Suprapubic skin (tissue), 4 donors: Measurements from ENCODE around the gene TMEM132D. TPM values are rescaled to one million over a fixed set of nuclear protein-coding genes. Genes with fewer than 3 reads are reported as not detected.

Experiments
- DNase-seq, 2 donors: peaks; one replicate each; pipeline ENCODE4 v3.0.0-alpha.2; 2019; ENCODE audit warnings: low spot score in 2 of 2
- H3K27ac ChIP-seq: fragments of 200-600 bp; sonication (generic); one replicate; pipeline ENCODE4 v1.5.1; 2019
- H3K27me3 ChIP-seq: fragments of 200-600 bp; sonication (generic); one replicate; pipeline ENCODE4 v1.5.1; 2019
- H3K36me3 ChIP-seq: fragments of 200-600 bp; sonication (generic); one replicate; pipeline ENCODE4 v1.5.1; 2019
- H3K4me1 ChIP-seq: fragments of 200-600 bp; sonication (generic); one replicate; pipeline ENCODE4 v1.5.1; 2019
- H3K4me3 ChIP-seq: fragments of 200-600 bp; sonication (generic); one replicate; pipeline ENCODE4 v1.5.1; 2019; ENCODE audit warnings: mild to moderate bottlenecking
- H3K9me3 ChIP-seq: fragments of 200-600 bp; sonication (generic); one replicate; pipeline ENCODE4 v1.5.1; 2019
- CTCF ChIP-seq, 2 donors: fragments of 200-600 bp in 1 of 2; fragments of 450-650 bp in 1 of 2; sonication (generic) in 1 of 2; IDR thresholded peaks; one replicate each; pipeline ENCODE4 v1.5.1; 2016 to 2019; ENCODE audit warnings: antibody characterized with exemption in 2 of 2, mild to moderate bottlenecking in 1 of 2, moderate library complexity in 1 of 2
- EP300 ChIP-seq: sonication (generic); formaldehyde crosslinking; IDR thresholded peaks from one replicate; pipeline ENCODE4 v1.6.1; 2017; ENCODE audit warnings: antibody characterized with exemption
- POLR2A ChIP-seq, 2 donors: fragments of 450-650 bp; IDR thresholded peaks; one replicate each; pipeline ENCODE4 v1.6.1; 2017; ENCODE audit warnings: antibody characterized with exemption in 2 of 2, mild to moderate bottlenecking in 2 of 2, moderate library complexity in 2 of 2
- POLR2AphosphoS5 ChIP-seq, 3 donors: sonication (generic); formaldehyde crosslinking; IDR thresholded peaks; one replicate each; pipeline ENCODE4 v1.6.1; 2017; ENCODE audit warnings: antibody characterized with exemption in 3 of 3
- WGBS: methylation state at CpG from one replicate; pipeline ENCODE4 v1.1.5; 2018; 5-methylcytosine and 5-hydroxymethylcytosine counted together
- total RNA-seq, 4 donors: library from RNA; depleted of rRNA; stranded (reverse); fragments of >200 nt; gene quantifications; one replicate each; pipeline ENCODE4 v1.1.0, GENCODE V29; 2016

The TMEM132D gene
- total RNA-seq, 4 donors from 2014 or later, result 0.10 to 0.64 TPM; not detected in 2

GRCh38 chr12:129119537-129119936, 784.3 kb downstream of the TMEM132D start:
- TF ChIP-seq CTCF (IDR thresholded peaks at IDR 0.05) (no peak), POLR2AphosphoS5 (IDR thresholded peaks at IDR 0.05) (no peak), POLR2A (IDR thresholded peaks at IDR 0.05) (no peak), EP300 (no peak)
- Histone ChIP-seq H3K9me3 (peaks cover 6% of the 10 kb centered on the region), H3K36me3 (no peaks in the 10 kb centered on the region), H3K27ac (no peak overlapping the region), H3K4me1 (no peaks in the 10 kb centered on the region), H3K4me3 (no peak overlapping the region), H3K27me3 (peaks cover 2% of the 10 kb centered on the region)
- WGBS, result 62% methylated on average over 1 of the region's 1 CpG
- DNase-seq, result no peak

GRCh38 chr12:129115558-129115957, 788.3 kb downstream of the TMEM132D start:
- Histone ChIP-seq H3K27ac (no peak overlapping the region), H3K4me3 (no peak overlapping the region), H3K4me1 (no peaks in the 10 kb centered on the region), H3K27me3 (no peaks in the 10 kb centered on the region), H3K9me3 (peaks cover 6% of the 10 kb centered on the region), H3K36me3 (no peaks in the 10 kb centered on the region)
- DNase-seq, result no peak
- 69% methylated on average over 5 of the region's 5 CpGs for WGBS
- TF ChIP-seq POLR2AphosphoS5 (IDR thresholded peaks at IDR 0.05), result no peak
- TF ChIP-seq EP300, result no peak
- no peak for TF ChIP-seq POLR2A (IDR thresholded peaks at IDR 0.05)
- TF ChIP-seq CTCF (IDR thresholded peaks at IDR 0.05), result no peak

GRCh38 chr12:129110575-129110974, 793.2 kb downstream of the TMEM132D start:
- Histone ChIP-seq H3K4me1 (no peaks in the 10 kb centered on the region), H3K9me3 (no peaks in the 10 kb centered on the region), H3K4me3 (no peak overlapping the region), H3K36me3 (no peaks in the 10 kb centered on the region), H3K27ac (no peak overlapping the region), H3K27me3 (no peaks in the 10 kb centered on the region)
- WGBS, result 33% methylated on average over 1 of the region's 8 CpGs
- no peak for TF ChIP-seq EP300
- TF ChIP-seq CTCF (IDR thresholded peaks at IDR 0.05), result no peak
- TF ChIP-seq POLR2AphosphoS5 (IDR thresholded peaks at IDR 0.05), result no peak
- TF ChIP-seq POLR2A (IDR thresholded peaks at IDR 0.05), result no peak
- no peak for DNase-seq

- WGBS, result 86% methylated on average over 17 of the region's 17 CpGs
- H3K36me3 ChIP-seq, result no peaks in the 10 kb centered on the region
- no peak for DNase-seq
- H3K4me3 ChIP-seq, result no peak overlapping the region
- no peaks in the 10 kb centered on the region for H3K9me3 ChIP-seq
- TF ChIP-seq POLR2AphosphoS5 (IDR thresholded peaks at IDR 0.05) (no peak), CTCF (IDR thresholded peaks at IDR 0.05) (no peak), POLR2A (IDR thresholded peaks at IDR 0.05) (no peak), EP300 (no peak)
- H3K27ac ChIP-seq, result no peak overlapping the region
- H3K27me3 ChIP-seq, result no peaks in the 10 kb centered on the region
- H3K4me1 ChIP-seq, result no peaks in the 10 kb centered on the region
These were observed 794.4 kb downstream of the TMEM132D start for GRCh38 chr12:129109174-129110001.

- Histone ChIP-seq H3K9me3 (no peaks in the 10 kb centered on the region), H3K4me3 (no peak overlapping the region), H3K36me3 (no peaks in the 10 kb centered on the region), H3K27me3 (no peaks in the 10 kb centered on the region), H3K27ac (no peak overlapping the region), H3K4me1 (no peaks in the 10 kb centered on the region)
- TF ChIP-seq CTCF (IDR thresholded peaks at IDR 0.05), result no peak
- no peak for TF ChIP-seq POLR2A (IDR thresholded peaks at IDR 0.05)
- TF ChIP-seq POLR2AphosphoS5 (IDR thresholded peaks at IDR 0.05), result no peak
- TF ChIP-seq EP300, result no peak
- DNase-seq, result no peak
- 79% methylated on average over 2 of the region's 2 CpGs for WGBS
These were observed 797.1 kb downstream of the TMEM132D start for GRCh38 chr12:129106772-129107171.
